ENCODE measurements around the gene MTARC1. TPM values are rescaled to one million over a fixed set of nuclear protein-coding genes. Genes with fewer than 3 reads are reported as not detected.

The MTARC1 gene
- 11.3 and 18.0 TPM in 2 replicates for total RNA-seq (ENCODE audit: low replicate concordance)
- long read RNA-seq, full-length matches to known transcripts, result 5 of 8 reads
- long read RNA-seq, partial matches to known transcripts, result 1 of 8 reads
- long read RNA-seq, other reads (novel, unspliced or antisense), result 2 of 8 reads

DNA sequence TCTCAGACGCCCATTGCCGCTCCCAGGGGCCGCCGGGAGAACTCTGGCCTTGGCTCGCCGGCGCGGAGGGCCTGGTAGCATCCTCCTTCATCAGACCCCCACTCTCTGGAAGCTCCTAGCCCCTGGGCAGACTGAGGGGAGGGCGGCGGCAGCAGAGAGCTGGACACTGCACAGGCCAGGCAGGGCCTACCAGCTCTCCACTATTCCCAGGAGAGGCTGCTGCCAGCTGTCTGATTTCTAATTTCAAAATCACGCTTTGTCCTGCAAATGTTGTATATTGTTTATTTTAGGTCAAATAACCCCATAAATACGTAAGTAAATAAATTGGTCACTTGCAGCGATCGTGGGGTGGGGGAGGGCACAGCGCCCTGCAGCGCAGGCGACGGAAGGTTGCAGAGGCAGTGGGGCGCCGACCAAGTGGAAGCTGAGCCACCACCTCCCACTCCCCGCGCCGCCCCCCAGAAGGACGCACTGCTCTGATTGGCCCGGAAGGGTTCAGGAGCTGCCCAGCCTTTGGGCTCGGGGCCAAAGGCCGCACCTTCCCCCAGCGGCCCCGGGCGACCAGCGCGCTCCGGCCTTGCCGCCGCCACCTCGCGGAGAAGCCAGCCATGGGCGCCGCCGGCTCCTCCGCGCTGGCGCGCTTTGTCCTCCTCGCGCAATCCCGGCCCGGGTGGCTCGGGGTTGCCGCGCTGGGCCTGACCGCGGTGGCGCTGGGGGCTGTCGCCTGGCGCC is at the start of gene MTARC1:
TSS of gene MTARC1 (plus strand) at position 577 of the 732 bp plus-strand sequence. CDS start at position 609, 32 bp downstream.
- Mint-ChIP-seq H3K27me3 (no peaks in the 10 kb centered on the region), H3K36me3 (no peaks in the 10 kb centered on the region), H3K4me1 (ENCODE audit: unreplicated experiment) (peaks cover 16% of the 10 kb centered on the region), H3K27ac (peak within 1 kb of the TSS; percentile 79), H3K9me3 (no peaks in the 10 kb centered on the region), H3K4me3 (peak within 1 kb of the TSS; percentile 89)
- peak; percentile 78 for DNase-seq (ENCODE audit: extremely low spot score, unreplicated experiment)
- peak; percentile 42 for TF ChIP-seq CTCF (conservative IDR thresholded peaks at IDR 0.05)

DNA sequence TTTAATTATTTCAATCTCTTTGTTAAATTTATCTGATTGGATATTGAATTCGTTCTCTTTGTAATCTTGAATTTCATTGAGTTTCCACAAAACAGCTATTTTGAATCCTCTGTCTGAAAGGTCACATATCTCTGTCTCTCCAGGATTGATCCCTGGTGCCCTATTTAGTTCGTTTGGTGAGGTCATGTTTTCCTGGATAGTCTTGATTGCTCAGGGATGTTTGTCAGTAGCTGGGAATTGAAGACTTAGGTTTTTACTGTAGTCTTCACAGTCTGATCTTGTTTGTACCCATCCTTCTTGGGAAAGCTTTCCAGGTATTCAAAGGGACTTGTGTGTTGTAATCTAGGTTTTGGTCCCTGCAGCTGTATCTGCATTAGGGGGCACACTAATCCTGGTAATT is 45.4 kb upstream of the MTARC1 start:
- H3K27me3 Mint-ChIP-seq, result peaks cover 8% of the 10 kb centered on the region
- no peak for DNase-seq (ENCODE audit: extremely low spot score, unreplicated experiment)
- H3K9me3 Mint-ChIP-seq, result no peaks in the 10 kb centered on the region
- no peaks in the 10 kb centered on the region for H3K36me3 Mint-ChIP-seq
- H3K4me1 Mint-ChIP-seq (ENCODE audit: unreplicated experiment), result no peaks in the 10 kb centered on the region
- no peak for TF ChIP-seq CTCF (conservative IDR thresholded peaks at IDR 0.05)
- no peak overlapping the region for H3K27ac Mint-ChIP-seq
- H3K4me3 Mint-ChIP-seq, result no peak overlapping the region

DNA sequence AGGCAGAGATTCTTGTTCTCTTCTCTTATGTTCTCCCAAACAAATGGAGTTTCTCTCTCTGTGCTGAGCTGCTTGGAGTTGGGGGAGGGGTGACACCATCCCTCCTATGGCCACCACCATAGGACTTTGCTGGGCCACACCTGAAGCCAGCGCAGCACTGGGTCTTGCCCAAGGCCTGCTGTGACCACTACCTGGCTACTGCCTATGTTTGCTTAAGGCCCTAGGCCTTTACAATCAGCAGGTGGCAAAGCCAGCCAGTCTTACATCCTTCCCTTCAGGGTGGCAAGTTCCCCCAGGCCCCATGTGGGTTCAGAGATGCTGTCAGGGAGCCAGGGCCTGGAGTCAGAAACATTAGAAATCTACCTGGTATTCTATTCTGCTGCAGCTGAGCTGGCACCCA is 44.9 kb upstream of the MTARC1 start:
- TF ChIP-seq CTCF (conservative IDR thresholded peaks at IDR 0.05), result no peak
- Mint-ChIP-seq H3K27me3 (peaks cover 11% of the 10 kb centered on the region), H3K4me3 (no peak overlapping the region), H3K9me3 (no peaks in the 10 kb centered on the region), H3K36me3 (no peaks in the 10 kb centered on the region), H3K4me1 (ENCODE audit: unreplicated experiment) (no peaks in the 10 kb centered on the region), H3K27ac (no peak overlapping the region)
- no peak for DNase-seq (ENCODE audit: extremely low spot score, unreplicated experiment)

- no peaks in the 10 kb centered on the region for H3K36me3 Mint-ChIP-seq
- H3K4me3 Mint-ChIP-seq, result no peak overlapping the region
- H3K4me1 Mint-ChIP-seq (ENCODE audit: unreplicated experiment), result peaks cover 7% of the 10 kb centered on the region
- no peaks in the 10 kb centered on the region for H3K9me3 Mint-ChIP-seq
- TF ChIP-seq CTCF (conservative IDR thresholded peaks at IDR 0.05), result no peak
- no peak overlapping the region for H3K27ac Mint-ChIP-seq
- DNase-seq (ENCODE audit: extremely low spot score, unreplicated experiment), result no peak
- H3K27me3 Mint-ChIP-seq, result peaks cover 11% of the 10 kb centered on the region
Observed at GRCh38 chr1:220742520-220742919, 44.2 kb upstream of the MTARC1 start.

DNA sequence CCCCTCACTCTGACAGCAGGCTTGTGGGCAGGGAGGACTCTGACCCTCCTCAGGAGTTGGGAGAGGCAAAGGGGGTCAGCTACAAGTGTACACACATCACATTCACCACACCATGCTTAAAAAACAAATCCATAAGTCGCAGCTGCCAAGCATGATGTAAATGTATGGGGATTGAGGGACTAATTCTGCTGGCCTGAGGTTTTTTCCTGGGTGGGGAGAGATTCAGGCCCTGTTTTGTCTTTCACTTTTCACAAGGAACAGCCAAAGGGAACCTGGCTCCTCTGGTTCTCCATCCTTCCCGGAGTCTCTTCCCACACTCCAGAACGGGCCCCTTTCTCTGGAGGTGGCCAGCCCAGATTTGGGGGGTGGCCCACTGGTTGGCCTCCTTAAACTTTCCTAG is 39.9 kb upstream of the MTARC1 start:
- no peaks in the 10 kb centered on the region for H3K36me3 Mint-ChIP-seq
- H3K4me1 Mint-ChIP-seq (ENCODE audit: unreplicated experiment), result peaks cover 39% of the 10 kb centered on the region
- DNase-seq (ENCODE audit: extremely low spot score, unreplicated experiment), result no peak
- H3K27ac Mint-ChIP-seq, result no peak overlapping the region
- no peaks in the 10 kb centered on the region for H3K9me3 Mint-ChIP-seq
- H3K27me3 Mint-ChIP-seq, result peaks cover 11% of the 10 kb centered on the region
- no peak for TF ChIP-seq CTCF (conservative IDR thresholded peaks at IDR 0.05)
- H3K4me3 Mint-ChIP-seq, result peak overlapping the region; percentile 93
